ENCODE data around the gene HDAC5. TPM values are rescaled to one million over a fixed set of nuclear protein-coding genes. Genes with fewer than 3 reads are reported as not detected.
"Not testable (repeated sequence)": the region's sequence is repeated elsewhere in the genome, so short reads cannot be mapped to it uniquely, and the experiment has no call there.

Gene HDAC5
- total and polyA plus RNA-seq, 2 donors from 2014 or later = 25.3 to 35.6 TPM

DNA sequence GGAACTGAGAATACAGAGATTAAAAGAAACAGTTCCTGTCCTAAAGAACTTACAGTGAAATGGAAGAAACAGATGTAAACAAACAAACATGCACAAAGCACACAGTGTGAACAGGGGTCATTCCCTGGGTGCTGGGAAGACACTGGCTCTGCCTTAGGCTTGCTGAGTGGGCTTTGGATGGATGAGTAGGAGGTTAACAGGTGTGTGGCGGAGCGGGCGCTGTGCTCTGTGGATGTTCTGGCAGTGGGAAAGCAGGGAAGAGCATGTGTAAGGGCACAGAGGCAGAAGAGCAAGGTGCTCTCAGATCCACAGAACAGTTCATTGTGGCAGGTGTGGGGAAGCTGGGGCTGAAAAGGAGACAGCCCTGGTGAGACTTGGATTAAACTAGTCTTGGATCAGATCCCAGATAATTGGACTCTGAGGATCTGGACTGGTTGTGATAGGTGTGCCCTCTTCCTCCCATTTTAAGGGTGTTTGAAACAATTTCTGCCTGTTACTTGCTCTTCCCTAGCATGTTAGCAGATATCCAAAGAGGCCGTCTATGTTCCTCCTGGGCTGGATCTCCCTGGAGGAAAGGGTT, 26.4 kb upstream of the HDAC5 start:
- H3K4me1 ChIP-seq (ENCODE audit: control insufficient read depth in 2 of 3, insufficient read depth in 2 of 3, low read depth in 1 of 3, low read length in 3 of 3) = no peaks in the 10 kb centered on the region
- H3K36me3 ChIP-seq (ENCODE audit: control insufficient read depth in 2 of 3, insufficient read depth in 3 of 3, low read length in 3 of 3) = peaks cover 0 to 2% (median 0%) of the 10 kb centered on the region in 3 donors
- DNase-seq (no peak), FAIRE-seq (no peak)
- no peak overlapping the region for H3K27ac ChIP-seq (ENCODE audit: low read depth in 2 of 2, low read length in 2 of 2)
- H3K27me3 ChIP-seq (ENCODE audit: control insufficient read depth, insufficient read depth, low read length) = no peaks in the 10 kb centered on the region
- TF ChIP-seq, protein P1, sequence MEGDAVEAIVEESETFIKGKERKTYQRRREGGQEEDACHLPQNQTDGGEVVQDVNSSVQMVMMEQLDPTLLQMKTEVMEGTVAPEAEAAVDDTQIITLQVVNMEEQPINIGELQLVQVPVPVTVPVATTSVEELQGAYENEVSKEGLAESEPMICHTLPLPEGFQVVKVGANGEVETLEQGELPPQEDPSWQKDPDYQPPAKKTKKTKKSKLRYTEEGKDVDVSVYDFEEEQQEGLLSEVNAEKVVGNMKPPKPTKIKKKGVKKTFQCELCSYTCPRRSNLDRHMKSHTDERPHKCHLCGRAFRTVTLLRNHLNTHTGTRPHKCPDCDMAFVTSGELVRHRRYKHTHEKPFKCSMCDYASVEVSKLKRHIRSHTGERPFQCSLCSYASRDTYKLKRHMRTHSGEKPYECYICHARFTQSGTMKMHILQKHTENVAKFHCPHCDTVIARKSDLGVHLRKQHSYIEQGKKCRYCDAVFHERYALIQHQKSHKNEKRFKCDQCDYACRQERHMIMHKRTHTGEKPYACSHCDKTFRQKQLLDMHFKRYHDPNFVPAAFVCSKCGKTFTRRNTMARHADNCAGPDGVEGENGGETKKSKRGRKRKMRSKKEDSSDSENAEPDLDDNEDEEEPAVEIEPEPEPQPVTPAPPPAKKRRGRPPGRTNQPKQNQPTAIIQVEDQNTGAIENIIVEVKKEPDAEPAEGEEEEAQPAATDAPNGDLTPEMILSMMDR (IDR thresholded peaks at IDR 0.05; ENCODE audit: borderline replicate concordance, extremely low read depth, insufficient read depth) = no peak
- no peak overlapping the region for H3K9ac ChIP-seq (ENCODE audit: low read length in 3 of 3)
- intact Hi-C loops (cut with DNase I) = no loop called here
- H3K4me3 ChIP-seq (ENCODE audit: low read length in 3 of 3) = no peak overlapping the region
- H3K9me3 ChIP-seq (ENCODE audit: control insufficient read depth in 2 of 3, insufficient read depth in 1 of 3, low read length in 3 of 3) = no peaks in the 10 kb centered on the region

DNA sequence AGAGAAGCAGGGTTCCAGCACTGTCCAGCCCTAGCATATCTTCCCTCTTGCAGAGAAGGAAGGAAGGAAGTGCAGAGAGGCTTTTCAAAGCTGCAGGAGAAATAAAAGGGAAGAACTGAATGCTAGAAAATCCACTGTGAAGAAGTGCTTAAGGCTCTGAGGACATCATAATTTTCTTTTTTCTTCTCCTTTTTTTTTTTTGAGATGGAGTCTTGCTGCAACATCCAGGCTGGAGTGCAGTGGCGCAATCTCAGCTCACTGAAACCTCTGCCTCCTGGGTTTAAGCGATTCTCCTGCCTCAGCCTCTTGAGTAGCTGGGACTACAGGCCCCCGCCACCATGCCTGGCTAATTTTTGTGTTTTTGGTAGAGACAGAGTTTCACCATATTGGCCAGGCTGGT, 25.6 kb upstream of the HDAC5 start:
- H3K36me3 ChIP-seq (ENCODE audit: control insufficient read depth in 2 of 3, insufficient read depth in 3 of 3, low read length in 3 of 3); H3K4me1 ChIP-seq (ENCODE audit: control insufficient read depth in 2 of 3, insufficient read depth in 2 of 3, low read depth in 1 of 3, low read length in 3 of 3); DNase-seq; H3K27me3 ChIP-seq (ENCODE audit: control insufficient read depth, insufficient read depth, low read length); H3K9me3 ChIP-seq (ENCODE audit: control insufficient read depth in 2 of 3, insufficient read depth in 1 of 3, low read length in 3 of 3); H3K9ac ChIP-seq (ENCODE audit: low read length in 3 of 3); intact Hi-C loops (cut with DNase I); H3K27ac ChIP-seq (ENCODE audit: low read depth in 2 of 2, low read length in 2 of 2); H3K4me3 ChIP-seq (ENCODE audit: low read length in 3 of 3); FAIRE-seq: not testable (repeated sequence)

DNA sequence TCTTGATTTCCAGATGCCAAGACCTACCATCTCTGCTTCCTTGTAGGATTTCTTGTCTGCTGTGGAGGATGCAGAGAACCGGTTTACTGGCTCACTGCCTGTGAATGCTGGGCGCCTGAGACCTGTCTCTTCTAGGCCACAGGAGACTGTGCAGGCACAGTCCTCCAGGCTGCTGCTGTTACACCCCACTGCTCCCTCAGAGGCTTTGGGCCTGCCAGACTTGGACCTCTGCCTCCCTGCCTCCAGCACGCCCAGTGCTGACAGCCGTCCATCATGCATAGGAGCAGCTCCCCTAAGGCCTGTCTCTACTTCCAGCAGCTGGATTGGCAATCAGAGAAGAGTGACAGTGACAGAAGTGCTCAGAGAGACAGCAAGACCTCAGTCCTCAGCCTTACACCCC, 24.4 kb upstream of the HDAC5 start:
- TF ChIP-seq, protein P1 (IDR thresholded peaks at IDR 0.05; ENCODE audit: borderline replicate concordance, extremely low read depth, insufficient read depth) = no peak
- Histone ChIP-seq H3K4me1 (ENCODE audit: control insufficient read depth in 2 of 3, insufficient read depth in 2 of 3, low read depth in 1 of 3, low read length in 3 of 3) (no peaks in the 10 kb centered on the region), H3K27ac (ENCODE audit: low read depth in 2 of 2, low read length in 2 of 2) (no peak overlapping the region), H3K9ac (ENCODE audit: low read length in 3 of 3) (no peak overlapping the region), H3K27me3 (ENCODE audit: control insufficient read depth, insufficient read depth, low read length) (no peaks in the 10 kb centered on the region), H3K9me3 (ENCODE audit: control insufficient read depth in 2 of 3, insufficient read depth in 1 of 3, low read length in 3 of 3) (no peaks in the 10 kb centered on the region), H3K36me3 (ENCODE audit: control insufficient read depth in 2 of 3, insufficient read depth in 3 of 3, low read length in 3 of 3) (no peaks in the 10 kb centered on the region), H3K4me3 (ENCODE audit: low read length in 3 of 3) (no peak overlapping the region)
- intact Hi-C loops (cut with DNase I) = no loop called here
- DNase-seq (no peak), FAIRE-seq (no peak)

DNA sequence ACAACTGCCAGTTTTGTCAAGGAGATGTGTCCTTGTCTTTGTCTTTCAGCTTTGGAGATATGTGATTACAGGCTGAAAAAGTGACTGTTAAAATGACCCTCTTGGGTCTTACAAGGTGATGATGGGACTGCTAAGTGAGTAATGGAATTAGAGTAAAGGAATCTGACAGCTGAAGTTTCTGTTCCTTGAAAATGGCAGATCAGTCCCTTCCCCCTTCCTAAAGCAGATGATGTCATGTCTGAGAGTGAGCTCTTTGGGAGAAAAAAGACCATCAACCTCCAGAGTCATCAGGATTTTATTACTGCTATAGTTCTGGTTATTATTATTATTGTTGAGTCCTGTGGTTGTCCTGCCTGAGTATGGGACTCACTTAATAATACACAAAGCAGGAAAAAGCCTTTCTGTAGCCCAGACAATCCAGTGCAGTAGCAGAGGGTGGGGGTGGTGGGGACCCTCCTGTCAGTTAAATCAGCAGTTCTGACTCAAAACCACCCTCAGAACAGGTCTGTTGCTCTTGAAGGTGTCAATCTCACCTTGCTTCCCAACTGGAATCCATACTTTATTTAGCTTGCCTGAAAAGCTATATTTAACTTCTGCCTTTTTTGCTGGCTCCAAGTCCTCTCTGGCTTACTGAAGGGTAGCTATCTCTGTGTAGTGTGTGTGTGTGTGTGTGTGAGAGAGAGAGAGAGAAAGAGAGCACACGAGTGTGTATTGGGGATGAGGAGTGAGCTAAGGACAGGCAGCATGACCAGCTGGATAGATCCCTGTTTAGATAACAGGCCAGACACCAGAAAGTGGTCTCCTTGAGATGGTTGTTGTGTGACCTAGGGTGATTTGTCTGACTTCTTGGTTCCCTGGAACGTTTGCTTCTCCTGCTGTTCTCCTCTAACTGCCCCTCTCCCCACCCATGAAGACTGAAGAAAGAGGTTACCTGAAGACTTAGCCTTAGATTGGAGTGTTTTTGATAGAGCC, 23.2 kb upstream of the HDAC5 start:
- Histone ChIP-seq H3K27ac (ENCODE audit: low read depth in 2 of 2, low read length in 2 of 2) (no peak overlapping the region), H3K36me3 (ENCODE audit: control insufficient read depth in 2 of 3, insufficient read depth in 3 of 3, low read length in 3 of 3) (no peaks in the 10 kb centered on the region), H3K27me3 (ENCODE audit: control insufficient read depth, insufficient read depth, low read length) (no peaks in the 10 kb centered on the region), H3K9me3 (ENCODE audit: control insufficient read depth in 2 of 3, insufficient read depth in 1 of 3, low read length in 3 of 3) (no peaks in the 10 kb centered on the region), H3K9ac (ENCODE audit: low read length in 3 of 3) (no peak overlapping the region), H3K4me3 (ENCODE audit: low read length in 3 of 3) (no peak overlapping the region), H3K4me1 (ENCODE audit: control insufficient read depth in 2 of 3, insufficient read depth in 2 of 3, low read depth in 1 of 3, low read length in 3 of 3) (no peaks in the 10 kb centered on the region)
- intact Hi-C loops (cut with DNase I) = no loop called here
- TF ChIP-seq, protein P1 (IDR thresholded peaks at IDR 0.05; ENCODE audit: borderline replicate concordance, extremely low read depth, insufficient read depth) = no peak
- FAIRE-seq (no peak), DNase-seq (no peak)

All from kidney (tissue), 14 donors.